ENCODE data around the gene GPC5. TPM values are rescaled to one million over a fixed set of nuclear protein-coding genes. Genes with fewer than 3 reads are reported as not detected.

Gene GPC5
- total and polyA plus RNA-seq, 9 of the 15 experiments (the other 6 are each of a cell fraction or from before 2014, with no cell fraction given) = 0.18 to 0.27 TPM; not detected in 7

DNA sequence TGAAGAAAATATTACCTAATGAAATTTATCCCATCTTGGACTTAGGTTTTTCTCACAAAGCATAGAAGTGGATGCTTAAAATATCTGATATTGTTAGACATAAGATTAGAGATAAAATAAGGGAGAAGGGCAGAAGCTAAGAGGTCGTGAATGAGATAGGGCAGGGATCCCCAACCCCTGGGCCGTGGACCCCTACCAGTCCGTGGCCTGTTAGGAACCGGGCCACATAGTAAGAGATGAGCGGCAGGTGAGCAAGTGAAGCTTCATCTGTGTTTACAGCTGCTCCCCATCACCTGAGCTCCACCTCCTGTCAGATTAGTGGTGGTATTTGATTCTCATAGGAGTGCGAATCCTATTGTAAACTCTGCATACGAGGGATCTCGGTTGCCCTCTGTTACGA is 202.9 kb downstream of the GPC5 start (continued):
- TF ChIP-seq, protein P1, sequence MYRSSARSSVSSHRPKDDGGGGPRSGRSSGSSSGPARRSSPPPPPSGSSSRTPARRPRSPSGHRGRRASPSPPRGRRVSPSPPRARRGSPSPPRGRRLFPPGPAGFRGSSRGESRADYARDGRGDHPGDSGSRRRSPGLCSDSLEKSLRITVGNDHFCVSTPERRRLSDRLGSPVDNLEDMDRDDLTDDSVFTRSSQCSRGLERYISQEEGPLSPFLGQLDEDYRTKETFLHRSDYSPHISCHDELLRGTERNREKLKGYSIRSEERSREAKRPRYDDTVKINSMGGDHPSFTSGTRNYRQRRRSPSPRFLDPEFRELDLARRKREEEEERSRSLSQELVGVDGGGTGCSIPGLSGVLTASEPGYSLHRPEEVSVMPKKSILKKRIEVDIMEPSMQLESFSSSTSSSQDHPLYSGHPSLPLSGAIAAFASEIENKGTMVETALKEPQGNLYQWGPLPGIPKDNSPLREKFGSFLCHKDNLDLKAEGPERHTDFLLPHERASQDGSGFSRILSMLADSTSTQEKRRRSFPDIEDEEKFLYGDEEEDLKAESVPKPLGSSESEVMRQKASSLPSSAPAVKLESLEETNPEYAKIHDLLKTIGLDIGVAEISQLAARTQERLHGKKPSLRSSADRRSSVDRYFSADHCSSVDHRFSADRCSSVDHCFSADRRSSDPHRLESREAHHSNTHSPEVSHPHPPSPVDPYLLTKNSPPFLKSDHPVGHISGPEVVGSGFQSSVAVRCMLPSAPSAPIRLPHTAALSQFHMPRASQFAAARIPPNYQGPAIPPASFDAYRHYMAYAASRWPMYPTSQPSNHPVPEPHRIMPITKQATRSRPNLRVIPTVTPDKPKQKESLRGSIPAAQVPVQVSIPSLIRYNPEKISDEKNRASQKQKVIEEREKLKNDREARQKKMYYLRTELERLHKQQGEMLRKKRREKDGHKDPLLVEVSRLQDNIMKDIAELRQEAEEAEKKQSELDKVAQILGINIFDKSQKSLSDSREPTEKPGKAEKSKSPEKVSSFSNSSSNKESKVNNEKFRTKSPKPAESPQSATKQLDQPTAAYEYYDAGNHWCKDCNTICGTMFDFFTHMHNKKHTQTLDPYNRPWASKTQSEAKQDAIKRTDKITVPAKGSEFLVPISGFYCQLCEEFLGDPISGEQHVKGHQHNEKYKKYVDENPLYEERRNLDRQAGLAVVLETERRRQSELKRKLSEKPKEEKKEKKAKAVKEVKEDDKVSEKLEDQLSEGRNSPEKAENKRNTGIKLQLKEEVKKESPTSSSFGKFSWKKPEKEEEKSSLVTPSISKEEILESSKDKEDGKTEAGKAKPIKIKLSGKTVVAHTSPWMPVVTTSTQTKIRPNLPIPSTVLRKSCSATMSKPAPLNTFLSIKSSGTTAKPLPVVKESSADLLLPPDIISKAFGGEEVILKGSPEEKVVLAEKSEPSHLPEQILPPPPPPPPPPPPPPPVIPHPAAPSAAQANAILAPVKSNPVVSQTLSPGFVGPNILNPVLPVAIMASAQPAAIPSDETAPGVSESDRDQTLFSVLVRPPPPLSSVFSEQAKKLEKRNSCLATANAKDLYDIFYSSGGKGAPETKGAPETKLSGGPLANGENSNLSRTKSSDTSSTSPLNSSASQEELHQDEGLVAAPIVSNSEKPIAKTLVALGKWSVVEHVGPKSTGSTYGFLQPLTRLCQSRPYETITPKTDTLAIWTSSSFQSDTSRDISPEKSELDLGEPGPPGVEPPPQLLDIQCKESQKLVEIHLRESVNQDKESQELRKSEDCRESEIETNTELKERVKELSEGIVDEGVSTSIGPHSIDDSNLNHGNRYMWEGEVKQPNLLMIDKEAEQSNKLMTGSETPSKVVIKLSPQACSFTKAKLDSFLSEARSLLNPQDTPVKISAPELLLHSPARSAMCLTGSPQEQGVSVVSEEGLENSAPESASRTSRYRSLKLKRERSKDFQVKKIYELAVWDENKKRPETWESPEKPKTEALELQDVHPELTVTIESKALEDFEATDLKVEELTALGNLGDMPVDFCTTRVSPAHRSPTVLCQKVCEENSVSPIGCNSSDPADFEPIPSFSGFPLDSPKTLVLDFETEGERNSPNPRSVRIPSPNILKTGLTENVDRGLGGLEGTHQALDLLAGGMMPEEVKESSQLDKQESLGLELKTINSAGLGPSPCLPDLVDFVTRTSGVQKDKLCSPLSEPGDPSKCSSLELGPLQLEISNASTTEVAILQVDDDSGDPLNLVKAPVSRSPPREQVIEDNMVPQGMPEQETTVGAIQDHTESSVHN (IDR thresholded peaks at IDR 0.05; ENCODE audit: borderline replicate concordance in 1 of 2, low read depth in 1 of 2) = no peak
- TF ChIP-seq ZBED1 (IDR thresholded peaks at IDR 0.05) (no peak), TSC22D4 (tag; IDR thresholded peaks at IDR 0.05) (no peak)
